Stimulated activated CD4-positive, alpha-beta T cell treated with anti-CD3 and anti-CD28 coated beads, Interleukin-15, amount 100 ng/mL, for 24 hours (primary cell): ENCODE data around the gene ACRBP.
"Not testable (repeated sequence)": the region's sequence is repeated elsewhere in the genome, so short reads cannot be mapped to it uniquely, and the experiment has no call there.

Experiments
- DNase-seq: peaks from one replicate; pipeline ENCODE4 v3.0.0-alpha.2; 2020

ACRBP gene

GRCh38 chr12:6613776-6614512 lies 33.3 kb downstream of the ACRBP start:
- DNase-seq: peak; percentile 52

- no peak for DNase-seq
These were observed 34.0 kb downstream of the ACRBP start for GRCh38 chr12:6613015-6613775.

GRCh38 chr12:6612652-6613014 lies 34.6 kb downstream of the ACRBP start:
- DNase-seq: no peak

GRCh38 chr12:6612247-6612646 lies 35.0 kb downstream of the ACRBP start:
- no peak for DNase-seq

- DNase-seq: peak; percentile 42
These were observed 38.5 kb downstream of the ACRBP start for GRCh38 chr12:6608592-6609281.

GRCh38 chr12:6607751-6608591 lies 39.3 kb downstream of the ACRBP start:
- peak; percentile 78 for DNase-seq

GRCh38 chr12:6606331-6607131 lies 40.7 kb downstream of the ACRBP start:
- DNase-seq: peak; percentile 78

- peak; percentile 34 for DNase-seq
These were observed 41.6 kb downstream of the ACRBP start for GRCh38 chr12:6605421-6606330.

- DNase-seq: peak; percentile 31
These were observed 42.8 kb downstream of the ACRBP start for GRCh38 chr12:6604259-6605029.

GRCh38 chr12:6603095-6603567 lies 44.1 kb downstream of the ACRBP start:
- DNase-seq: peak; percentile 43

GRCh38 chr12:6602526-6602925 lies 44.7 kb downstream of the ACRBP start:
- DNase-seq: no peak

GRCh38 chr12:6595673-6596072 lies 51.6 kb downstream of the ACRBP start:
- not testable (repeated sequence) for DNase-seq

- no peak for DNase-seq
These were observed 55.1 kb downstream of the ACRBP start for GRCh38 chr12:6592087-6592486.
